Natural killer cell (primary cell): Measurements from ENCODE around the gene PEX13. TPM values are rescaled to one million over a fixed set of nuclear protein-coding genes. Genes with fewer than 3 reads are reported as not detected.
"Not testable (repeated sequence)": the region's sequence is repeated elsewhere in the genome, so short reads cannot be mapped to it uniquely, and the experiment has no call there.

ENCODE experiments used
- ATAC-seq, 3 donors: fragments of 150-1000 bp in 2 of 3; fragments of 200-7000 bp in 1 of 3; cut with Tn5 transposase; 1 replicate in 1 of 3; 2 replicates in 2 of 3; pipeline ENCODE4 v1.10.0; 2021; ENCODE audit warnings: mild to moderate bottlenecking in 2 of 3, moderate library complexity in 2 of 3
- DNase-seq, 2 donors: peaks; one replicate each; pipeline versions ENCODE4 v3.0.0 to v3.0.0-alpha.2; 2013 to 2021; ENCODE audit warnings: mixed read lengths in 1 of 2
- H3K27ac ChIP-seq: one replicate; pipeline ENCODE4 v1.5.1; 2013; ENCODE audit warnings: mild to moderate bottlenecking, low read length
- H3K27me3 ChIP-seq: one replicate; pipeline ENCODE4 v1.6.1; 2013; ENCODE audit warnings: low read length; ENCODE audit not compliant: control insufficient read depth, insufficient read depth
- H3K36me3 ChIP-seq: one replicate; pipeline ENCODE4 v1.6.1; 2013; ENCODE audit warnings: low read length; ENCODE audit not compliant: control insufficient read depth, insufficient read depth
- H3K4me1 ChIP-seq: one replicate; pipeline ENCODE4 v1.6.1; 2013; ENCODE audit warnings: low read length; ENCODE audit not compliant: control insufficient read depth, insufficient read depth
- H3K4me3 ChIP-seq: one replicate; pipeline ENCODE4 v1.5.1; 2013; ENCODE audit warnings: low read length
- H3K9me3 ChIP-seq: one replicate; pipeline ENCODE4 v1.6.1; 2013; ENCODE audit warnings: low read length; ENCODE audit not compliant: control insufficient read depth, insufficient read depth
- H3K27ac Mint-ChIP-seq, 2 donors: one replicate each; pipeline ENCODE4 v1.8.0; 2022; ENCODE audit warnings: mild to moderate bottlenecking in 2 of 2, mixed read lengths in 2 of 2, moderate library complexity in 1 of 2
- H3K27me3 Mint-ChIP-seq, 2 donors: one replicate each; pipeline ENCODE4 v1.8.0; 2022; ENCODE audit warnings: low read depth in 2 of 2, mixed read lengths in 2 of 2
- H3K36me3 Mint-ChIP-seq: one replicate; pipeline ENCODE4 v1.8.0; 2022; ENCODE audit warnings: mixed read lengths
- H3K4me1 Mint-ChIP-seq, 2 donors: one replicate each; pipeline ENCODE4 v1.8.0; 2022; ENCODE audit warnings: mixed read lengths in 2 of 2
- H3K4me3 Mint-ChIP-seq: one replicate; pipeline ENCODE4 v1.8.0; 2022; ENCODE audit warnings: mild to moderate bottlenecking, moderate library complexity, mixed read lengths
- H3K9me3 Mint-ChIP-seq, 2 donors: one replicate each; pipeline ENCODE4 v1.8.0; 2022; ENCODE audit warnings: mixed read lengths in 2 of 2
- CTCF ChIP-seq: fragments of 200-600 bp; IDR thresholded peaks from one replicate; pipeline ENCODE4 v1.8.0; 2022; ENCODE audit warnings: antibody characterized with exemption
- WGBS: methylation state at CpG from one replicate; pipeline ENCODE4 v1.1.7; 2013; ENCODE audit warnings: missing lambda C conversion rate; ENCODE audit not compliant: insufficient coverage; 5-methylcytosine and 5-hydroxymethylcytosine counted together
- intact Hi-C: fragments of 100-400 bp; cut with micrococcal nuclease; formaldehyde crosslinking; loops from one replicate; pipeline ENCODE4 v1.14.2; 2022
- total RNA-seq, 4 donors: library from RNA; stranded (reverse); fragments of 120-200 nt in 1 of 4; gene quantifications; one replicate each; pipeline versions ENCODE4 v1.2.3 to v1.2.4, GENCODE V29; 2013 to 2022

The PEX13 gene
- total RNA-seq, 3 donors from 2014 or later (not counting 1 experiment from before 2014, with no cell fraction given): 15.8 to 18.1 (median 17.9) TPM

DNA sequence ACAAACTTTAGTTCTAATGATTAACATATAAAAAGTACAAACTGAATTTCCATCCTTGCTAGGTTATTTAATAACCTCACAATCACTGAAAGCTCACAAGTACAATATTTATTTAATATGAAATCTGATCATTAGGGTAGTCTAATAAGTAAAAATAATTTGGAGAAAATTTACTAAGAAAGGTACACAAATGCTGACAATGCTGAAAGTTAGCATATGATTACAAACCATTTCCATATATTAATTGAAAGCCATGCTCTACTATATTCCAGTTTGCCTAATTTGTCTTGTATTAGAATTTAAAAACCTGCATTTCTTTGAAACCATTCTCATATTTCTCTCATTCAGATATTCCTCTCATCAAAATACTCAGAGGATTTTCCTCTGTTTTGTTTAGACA, 8.2 kb upstream of the PEX13 start:
- no peaks in the 10 kb centered on the region for H3K27me3 ChIP-seq
- no peaks in the 10 kb centered on the region for H3K9me3 Mint-ChIP-seq
- TF ChIP-seq CTCF: no peak
- no peak for ATAC-seq
- H3K36me3 ChIP-seq: no peaks in the 10 kb centered on the region
- H3K36me3 Mint-ChIP-seq: no peaks in the 10 kb centered on the region
- no peaks in the 10 kb centered on the region for H3K9me3 ChIP-seq
- no peak overlapping the region for H3K27ac ChIP-seq
- H3K27ac Mint-ChIP-seq: no peak overlapping the region
- H3K4me1 ChIP-seq: no peaks in the 10 kb centered on the region
- intact Hi-C loops: no loop called here
- no peak for DNase-seq
- H3K4me1 Mint-ChIP-seq: no peaks in the 10 kb centered on the region
- H3K27me3 Mint-ChIP-seq: no peaks in the 10 kb centered on the region
- no peak overlapping the region for H3K4me3 ChIP-seq
- H3K4me3 Mint-ChIP-seq: no peak overlapping the region

DNA sequence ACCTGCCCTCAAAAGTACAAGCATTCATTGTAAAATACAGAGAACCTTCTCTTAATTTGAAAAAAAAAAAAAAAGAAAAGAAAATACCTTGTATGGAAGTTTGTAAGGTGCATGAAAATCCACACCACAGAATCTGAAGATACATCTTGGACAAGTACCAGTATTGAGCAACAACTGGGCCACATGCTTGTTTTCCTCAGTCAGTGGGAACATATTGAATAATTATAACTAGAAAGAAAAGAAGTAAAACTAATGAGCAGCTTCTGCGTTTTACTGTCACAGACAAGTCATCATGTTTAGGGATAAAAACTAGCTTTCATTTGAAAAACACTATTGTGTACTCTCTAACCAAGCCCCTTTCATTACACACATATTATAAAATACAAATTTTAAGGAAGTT, 5.8 kb upstream of the PEX13 start:
- no peaks in the 10 kb centered on the region for H3K9me3 Mint-ChIP-seq

GRCh38 chr2:61012303-61012702, 5.2 kb upstream of the PEX13 start:
- intact Hi-C loops, H3K27ac ChIP-seq, H3K27me3 Mint-ChIP-seq, H3K27ac Mint-ChIP-seq, H3K36me3 Mint-ChIP-seq, H3K36me3 ChIP-seq, H3K27me3 ChIP-seq, H3K4me1 ChIP-seq, DNase-seq, ATAC-seq, H3K4me3 ChIP-seq, H3K9me3 ChIP-seq, H3K9me3 Mint-ChIP-seq, H3K4me3 Mint-ChIP-seq: not testable (repeated sequence)
- 78% methylated on average over 1 of the region's 2 CpGs for WGBS
- peaks cover 18 to 22% of the 10 kb centered on the region in 2 donors for H3K4me1 Mint-ChIP-seq

More for the DNA sequence above, 5.8 kb upstream of the PEX13 start:
- Mint-ChIP-seq H3K27me3 (no peaks in the 10 kb centered on the region), H3K36me3 (no peaks in the 10 kb centered on the region), H3K27ac (no peak overlapping the region), H3K4me3 (no peak overlapping the region), H3K4me1 (peaks cover 12 to 15% of the 10 kb centered on the region in 2 donors)
- no peak for TF ChIP-seq CTCF
- no peak for ATAC-seq
- H3K4me3 ChIP-seq: no peak overlapping the region
- no peak overlapping the region for H3K27ac ChIP-seq
- H3K9me3 ChIP-seq: no peaks in the 10 kb centered on the region
- intact Hi-C loops: no loop called here
- no peak for DNase-seq
- H3K36me3 ChIP-seq: no peaks in the 10 kb centered on the region
- H3K4me1 ChIP-seq: peaks cover 3% of the 10 kb centered on the region
- no peaks in the 10 kb centered on the region for H3K27me3 ChIP-seq
- 100% methylated on average over 1 of the region's 1 CpG for WGBS

- no peaks in the 10 kb centered on the region for H3K36me3 ChIP-seq
- TF ChIP-seq CTCF: no peak
- no peak for ATAC-seq
- WGBS: 87% methylated on average over 3 of the region's 3 CpGs
- no peak overlapping the region for H3K4me3 ChIP-seq
- intact Hi-C loops: no loop called here
- no peak overlapping the region for H3K27ac ChIP-seq
- H3K27me3 ChIP-seq: no peaks in the 10 kb centered on the region
- Mint-ChIP-seq H3K4me1 (peaks cover 24 to 29% of the 10 kb centered on the region in 2 donors), H3K4me3 (no peak overlapping the region), H3K27me3 (no peaks in the 10 kb centered on the region), H3K27ac (no peak overlapping the region), H3K9me3 (no peaks in the 10 kb centered on the region), H3K36me3 (no peaks in the 10 kb centered on the region)
- peaks cover 3% of the 10 kb centered on the region for H3K4me1 ChIP-seq
- no peak for DNase-seq
- no peaks in the 10 kb centered on the region for H3K9me3 ChIP-seq
Measured at GRCh38 chr2:61013382-61013781, 4.1 kb upstream of the PEX13 start.
